PFSK-1 (cell line): ENCODE measurements around the gene OR14A2. TPM values are rescaled to one million over a fixed set of nuclear protein-coding genes. Genes with fewer than 3 reads are reported as not detected.

Experiments used
- FOXP2 ChIP-seq: optimal IDR thresholded peaks from 2 replicates; pipeline ENCODE3; 2011; ENCODE audit warnings: borderline replicate concordance, control low read depth, inconsistent platforms; ENCODE audit not compliant: insufficient read depth; ENCODE audit errors: extremely low read length, extremely low read depth
- POLR2AphosphoS5 ChIP-seq: IDR thresholded peaks from 2 replicates; pipeline ENCODE4 v1.6.1; 2012; ENCODE audit warnings: low read depth, mild to moderate bottlenecking, control low read depth, low read length, moderate library complexity
- REST ChIP-seq, 2 experiments: IDR thresholded peaks; 2 replicates each; pipeline versions ENCODE4 v1.6.1 to v1.8.0; 2011 to 2012; ENCODE audit warnings: low read depth in 2 of 2, low read length in 2 of 2, control low read depth in 1 of 2, inconsistent platforms in 1 of 2, mild to moderate bottlenecking in 1 of 2, moderate library complexity in 1 of 2; ENCODE audit not compliant: insufficient read depth in 1 of 2
- SIN3A ChIP-seq: IDR thresholded peaks from 2 replicates; pipeline ENCODE4 v1.6.1; 2012; ENCODE audit warnings: mild to moderate bottlenecking, low read length, moderate library complexity, borderline replicate concordance; ENCODE audit not compliant: insufficient read depth
- TAF1 ChIP-seq: IDR thresholded peaks from 2 replicates; pipeline ENCODE4 v1.6.1; 2012; ENCODE audit warnings: low read length, control low read depth, borderline replicate concordance; ENCODE audit not compliant: insufficient read depth
- polyA plus RNA-seq: library from polyadenylated mRNA; unstranded; fragments of >200 nt; gene quantifications from one replicate; pipeline ENCODE4 v1.2.1, GENCODE V29; 2012; ENCODE audit warnings: low read depth, missing spikeins; ENCODE audit not compliant: insufficient read length

The OR14A2 gene
- polyA plus RNA-seq: not detected

GRCh38 chr1:247748041-247748440 lies at the start of gene OR14A2:
OR14A2 (minus strand) TSS chr1:247748141.
- no peak for TF ChIP-seq POLR2AphosphoS5
- TF ChIP-seq SIN3A: no peak
- TF ChIP-seq REST (IDR thresholded peaks at IDR 0.05; ENCODE audit: insufficient read depth in 1 of 2, low read depth in 2 of 2, low read length in 2 of 2): no peak

- TF ChIP-seq TAF1: no peak
- TF ChIP-seq REST (IDR thresholded peaks at IDR 0.05; ENCODE audit: insufficient read depth in 1 of 2, low read depth in 2 of 2, low read length in 2 of 2): no peak
- no peak for TF ChIP-seq POLR2AphosphoS5
- no peak for TF ChIP-seq SIN3A
- TF ChIP-seq FOXP2: no peak
Observed at GRCh38 chr1:247797518-247797917, 49.6 kb upstream of the OR14A2 start.

- no peak for TF ChIP-seq POLR2AphosphoS5
- no peak for TF ChIP-seq SIN3A
- TF ChIP-seq FOXP2: no peak
- no peak for TF ChIP-seq TAF1
- TF ChIP-seq REST (IDR thresholded peaks at IDR 0.05; ENCODE audit: insufficient read depth in 1 of 2, low read depth in 2 of 2, low read length in 2 of 2): no peak
Observed at GRCh38 chr1:247769603-247770002, 21.7 kb upstream of the OR14A2 start.

- TF ChIP-seq FOXP2 (no peak), POLR2AphosphoS5 (no peak), SIN3A (no peak), REST (IDR thresholded peaks at IDR 0.05; ENCODE audit: insufficient read depth in 1 of 2, low read depth in 2 of 2, low read length in 2 of 2) (no peak), TAF1 (no peak)
Observed at GRCh38 chr1:247760456-247760855, 12.5 kb upstream of the OR14A2 start, which contains the start of gene OR1C1. OR1C1 (minus strand) TSS chr1:247760556; CDS start chr1:247758406, 2,150 bp downstream.

- no peak for TF ChIP-seq POLR2AphosphoS5
- no peak for TF ChIP-seq SIN3A
- no peak for TF ChIP-seq REST (IDR thresholded peaks at IDR 0.05; ENCODE audit: insufficient read depth in 1 of 2, low read depth in 2 of 2, low read length in 2 of 2)
- no peak for TF ChIP-seq TAF1
- no peak for TF ChIP-seq FOXP2
Observed at GRCh38 chr1:247749870-247750269, 1.9 kb upstream of the OR14A2 start.
